HG02870 (cell line): ENCODE data around the gene TBC1D25.

Experiments
- ATAC-seq: cut with Tn5 transposase; IDR thresholded peaks from one replicate; pipeline ENCODE4 v1.9.1; 2021; ENCODE audit warnings: mild to moderate bottlenecking, moderate library complexity; ENCODE audit not compliant: unreplicated experiment

TBC1D25 gene

GRCh38 chrX:48539345-48540027, at the start of gene TBC1D25:
Gene TBC1D25, plus strand, starts transcription at chrX:48539714. Its CDS starts 84 bp downstream, at chrX:48539798.
- peak; percentile 79 for ATAC-seq

GRCh38 chrX:48489892-48490291, 49.6 kb upstream of the TBC1D25 start:
- ATAC-seq = no peak

GRCh38 chrX:48490661-48491060, 48.9 kb upstream of the TBC1D25 start:
- no peak for ATAC-seq

- no peak for ATAC-seq
These were observed 47.7 kb upstream of the TBC1D25 start for GRCh38 chrX:48491809-48492208.

- ATAC-seq = no peak
These were observed 47.1 kb upstream of the TBC1D25 start for GRCh38 chrX:48492293-48492910.

GRCh38 chrX:48493890-48494364, 45.6 kb upstream of the TBC1D25 start:
- no peak for ATAC-seq

- ATAC-seq = no peak
These were observed 42.9 kb upstream of the TBC1D25 start for GRCh38 chrX:48496660-48497059.

GRCh38 chrX:48497871-48498270, 41.6 kb upstream of the TBC1D25 start:
- ATAC-seq = no peak

- ATAC-seq = no peak
These were observed 41.1 kb upstream of the TBC1D25 start for GRCh38 chrX:48498374-48498809.

GRCh38 chrX:48504261-48504660, 35.3 kb upstream of the TBC1D25 start:
- ATAC-seq = no peak

- ATAC-seq = no peak
These were observed 34.0 kb upstream of the TBC1D25 start for GRCh38 chrX:48505481-48505880.

GRCh38 chrX:48507246-48507645, 32.3 kb upstream of the TBC1D25 start:
- ATAC-seq = no peak

- ATAC-seq = peak; percentile 62
These were observed 30.9 kb upstream of the TBC1D25 start, which contains the start of gene PORCN for GRCh38 chrX:48508400-48509244. Gene PORCN, plus strand, starts transcription at chrX:48508992. Its CDS starts 829 bp downstream, at chrX:48509821.

GRCh38 chrX:48509245-48509590, 30.3 kb upstream of the TBC1D25 start:
- peak; percentile 5 for ATAC-seq

- ATAC-seq = no peak
These were observed 29.9 kb upstream of the TBC1D25 start for GRCh38 chrX:48509619-48510018.

- no peak for ATAC-seq
These were observed 28.0 kb upstream of the TBC1D25 start for GRCh38 chrX:48511560-48511959.

- no peak for ATAC-seq
These were observed 27.1 kb upstream of the TBC1D25 start for GRCh38 chrX:48512371-48512935.

- ATAC-seq = no peak
These were observed 25.8 kb upstream of the TBC1D25 start for GRCh38 chrX:48513670-48514069.

GRCh38 chrX:48514126-48514806, 25.2 kb upstream of the TBC1D25 start:
- no peak for ATAC-seq

GRCh38 chrX:48514868-48515460, 24.6 kb upstream of the TBC1D25 start:
- no peak for ATAC-seq
